LNCAP (cell line): Measurements from ENCODE around the gene MAPKAPK3.

ENCODE experiments used
- TF ChIP-seq, protein P1 (sequence below): fragments of 450-650 bp; IDR thresholded peaks from 2 replicates; pipeline ENCODE4 v1.5.1; 2017; ENCODE audit warnings: mild to moderate bottlenecking

The MAPKAPK3 gene

DNA sequence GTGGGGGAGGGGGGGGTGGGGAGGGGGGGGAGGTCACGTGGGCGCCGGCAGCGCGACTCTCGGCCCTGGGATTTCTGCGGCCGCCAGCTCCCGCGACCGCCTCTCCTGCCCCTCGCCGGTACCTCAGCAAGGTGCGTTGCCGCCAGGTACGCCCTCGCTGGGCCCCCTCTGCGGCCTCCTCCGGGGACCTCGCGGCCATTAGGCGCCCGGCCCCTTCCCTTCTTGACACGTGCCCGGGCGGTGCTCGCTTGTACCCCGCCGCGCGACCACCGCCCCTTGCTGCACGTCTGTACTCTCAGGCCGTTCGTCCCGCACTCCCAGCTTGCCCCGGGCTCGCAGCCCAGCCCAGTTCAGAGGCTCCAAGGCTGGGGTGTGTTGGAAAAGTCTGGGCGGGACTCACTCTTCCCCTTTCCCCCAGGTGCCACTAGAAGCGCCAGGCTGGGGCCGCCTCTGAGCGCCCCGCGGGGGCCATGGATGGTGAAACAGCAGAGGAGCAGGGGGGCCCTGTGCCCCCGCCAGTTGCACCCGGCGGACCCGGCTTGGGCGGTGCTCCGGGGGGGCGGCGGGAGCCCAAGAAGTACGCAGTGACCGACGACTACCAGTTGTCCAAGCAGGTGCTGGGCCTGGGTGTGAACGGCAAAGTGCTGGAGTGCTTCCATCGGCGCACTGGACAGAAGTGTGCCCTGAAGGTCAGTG is at the start of gene MAPKAPK3:
TSS of gene MAPKAPK3 (plus strand) at position 56 of the 696 bp plus-strand sequence. CDS start at position 471, 415 bp downstream.
- TF ChIP-seq, protein P1, sequence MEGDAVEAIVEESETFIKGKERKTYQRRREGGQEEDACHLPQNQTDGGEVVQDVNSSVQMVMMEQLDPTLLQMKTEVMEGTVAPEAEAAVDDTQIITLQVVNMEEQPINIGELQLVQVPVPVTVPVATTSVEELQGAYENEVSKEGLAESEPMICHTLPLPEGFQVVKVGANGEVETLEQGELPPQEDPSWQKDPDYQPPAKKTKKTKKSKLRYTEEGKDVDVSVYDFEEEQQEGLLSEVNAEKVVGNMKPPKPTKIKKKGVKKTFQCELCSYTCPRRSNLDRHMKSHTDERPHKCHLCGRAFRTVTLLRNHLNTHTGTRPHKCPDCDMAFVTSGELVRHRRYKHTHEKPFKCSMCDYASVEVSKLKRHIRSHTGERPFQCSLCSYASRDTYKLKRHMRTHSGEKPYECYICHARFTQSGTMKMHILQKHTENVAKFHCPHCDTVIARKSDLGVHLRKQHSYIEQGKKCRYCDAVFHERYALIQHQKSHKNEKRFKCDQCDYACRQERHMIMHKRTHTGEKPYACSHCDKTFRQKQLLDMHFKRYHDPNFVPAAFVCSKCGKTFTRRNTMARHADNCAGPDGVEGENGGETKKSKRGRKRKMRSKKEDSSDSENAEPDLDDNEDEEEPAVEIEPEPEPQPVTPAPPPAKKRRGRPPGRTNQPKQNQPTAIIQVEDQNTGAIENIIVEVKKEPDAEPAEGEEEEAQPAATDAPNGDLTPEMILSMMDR: no peak

GRCh38 chr3:50567386-50568167 is 49.4 kb upstream of the MAPKAPK3 start, which contains the start of gene C3orf18:
C3orf18 (minus strand) TSS chr3:50567747; CDS start chr3:50565699, 2,048 bp downstream.
- TF ChIP-seq, protein P1: no peak

DNA sequence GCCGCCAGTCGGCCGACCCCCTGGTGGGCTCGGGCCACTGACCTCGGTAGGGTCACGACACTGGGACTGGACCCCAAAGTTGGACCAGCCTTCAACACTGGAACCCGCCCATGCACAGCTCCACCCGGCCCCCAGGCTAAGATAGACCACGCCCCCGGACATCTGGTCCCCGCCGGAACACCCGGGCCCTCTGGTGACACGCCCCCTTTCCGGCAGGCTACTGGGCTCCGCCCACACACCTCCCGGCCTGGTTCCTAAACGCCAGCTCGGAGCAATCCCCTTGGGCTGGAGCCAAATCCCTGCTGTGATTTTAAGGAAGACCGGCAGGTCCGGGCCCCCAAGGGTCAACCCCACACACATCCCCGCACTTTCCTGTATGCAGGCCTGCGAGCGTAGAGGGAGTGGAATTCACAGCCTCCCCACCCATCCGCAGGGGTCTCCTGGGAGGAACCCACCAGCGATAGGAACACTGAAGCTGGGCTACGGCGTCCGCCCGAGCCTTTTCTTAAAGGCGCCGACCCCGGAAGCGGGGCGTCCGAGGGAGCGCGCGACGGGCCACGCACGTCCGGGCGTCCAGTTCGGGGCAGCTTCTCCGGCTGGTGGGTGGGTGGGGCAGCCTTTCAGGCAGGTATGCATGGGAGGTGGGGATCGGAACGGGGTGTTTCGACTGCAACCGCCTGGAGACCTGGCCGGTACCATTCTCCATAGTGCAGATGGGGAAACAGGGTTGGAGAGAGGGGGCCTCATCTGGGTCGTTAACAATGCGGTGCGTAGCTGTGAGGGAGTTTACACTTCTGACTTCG is 47.8 kb upstream of the MAPKAPK3 start, which contains the start of gene HEMK1:
TSS of gene HEMK1 (plus strand) at position 576 of the 803 bp plus-strand sequence. CDS start 1,583 bp downstream, outside the sequence.
- TF ChIP-seq, protein P1: no peak

GRCh38 chr3:50570508-50571279 is 46.3 kb upstream of the MAPKAPK3 start:
- TF ChIP-seq, protein P1: no peak

- TF ChIP-seq, protein P1: no peak
Measured at GRCh38 chr3:50571486-50571885, 45.5 kb upstream of the MAPKAPK3 start.

- TF ChIP-seq, protein P1: peak; percentile 80
Measured at GRCh38 chr3:50572158-50572557, 44.8 kb upstream of the MAPKAPK3 start.
